Stimulated activated CD4-positive, alpha-beta T cell treated with anti-CD3 and anti-CD28 coated beads, Interleukin-12 subunit alpha, Interleukin-12 subunit beta, amount 100 ng/mL, for 48 hours (primary cell): ENCODE data around the gene PREP.
"Not testable (repeated sequence)": the region's sequence is repeated elsewhere in the genome, so short reads cannot be mapped to it uniquely, and the experiment has no call there.

Experiments used
- DNase-seq, 3 donors: peaks; one replicate each; pipeline ENCODE4 v3.0.0-alpha.2; 2020; ENCODE audit warnings: low read depth in 2 of 3, low spot score in 1 of 3

The PREP gene

DNA sequence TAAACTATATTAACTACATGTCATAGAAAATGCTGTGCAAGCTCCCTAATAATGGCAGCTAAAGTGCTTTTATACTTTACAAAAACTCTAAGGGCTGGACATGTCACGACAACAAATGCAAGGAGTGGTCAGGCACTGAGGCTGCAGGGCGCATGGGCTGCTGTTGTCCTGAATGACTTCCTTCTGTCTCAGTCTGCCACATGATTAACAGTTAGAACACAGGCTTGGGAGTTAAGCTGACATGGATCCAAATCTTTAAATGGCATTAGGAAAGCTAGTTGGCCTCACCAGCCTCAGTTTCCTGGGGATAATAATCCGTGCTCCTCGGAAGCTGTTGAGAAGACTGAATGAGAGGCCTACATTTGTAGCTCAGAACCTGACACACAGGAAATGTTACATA, 57.4 kb downstream of the PREP start:
- DNase-seq: no peak

DNA sequence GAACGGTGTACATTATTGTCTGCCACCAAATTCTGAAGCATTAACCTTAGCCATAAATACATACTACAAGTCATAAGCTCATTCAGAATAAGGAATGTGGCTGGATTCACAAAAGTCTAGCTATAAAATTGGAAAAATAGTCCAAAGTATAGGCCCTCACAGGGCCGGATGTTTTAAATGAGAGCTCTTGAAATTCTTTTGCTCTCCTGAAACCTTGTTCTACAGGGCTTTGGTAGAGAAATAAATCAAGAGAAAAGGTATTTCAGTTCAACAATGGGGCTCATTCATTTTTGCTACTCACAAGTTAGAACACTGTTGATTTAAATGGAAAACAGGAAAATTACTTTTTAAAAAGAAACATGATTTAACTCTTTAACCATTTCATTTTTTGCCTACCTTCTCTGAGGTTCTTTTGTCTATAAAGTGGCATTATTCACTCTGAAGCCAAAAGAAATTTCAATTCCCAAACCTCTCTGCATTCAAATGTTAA, 58.0 kb downstream of the PREP start:
- no peak for DNase-seq

DNA sequence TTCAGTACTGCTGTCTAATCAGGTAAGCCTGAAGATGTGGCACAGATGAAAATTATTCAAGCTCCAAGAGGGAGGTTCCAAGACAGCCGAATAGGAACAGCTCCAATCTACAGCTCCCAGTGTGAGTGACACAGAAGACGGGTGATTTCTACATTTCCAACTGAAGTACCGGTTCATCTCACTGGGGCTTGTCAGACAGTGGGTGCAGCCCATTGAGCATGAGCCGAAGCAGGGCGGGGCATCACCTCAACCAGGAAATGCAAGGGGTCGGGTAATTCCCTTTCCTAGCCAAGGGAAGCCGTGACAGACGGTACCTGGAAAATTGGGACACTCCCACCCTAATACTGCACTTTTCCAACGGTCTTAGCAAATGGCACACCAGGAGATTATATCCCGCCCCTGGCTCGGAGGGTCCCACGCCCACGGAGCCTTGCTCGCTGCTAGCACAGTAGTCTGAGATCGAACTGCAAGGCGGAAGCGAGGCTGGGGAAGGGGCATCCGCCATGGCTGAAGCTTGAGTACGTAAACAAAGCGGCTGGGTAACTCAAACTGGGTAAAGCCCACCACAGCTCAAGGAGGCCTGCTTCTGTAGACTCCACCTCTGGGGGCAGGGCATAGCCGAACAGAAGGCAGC, 64.4 kb downstream of the PREP start:
- DNase-seq: not testable (repeated sequence)

GRCh38 chr6:105336986-105337385, 65.9 kb downstream of the PREP start:
- no peak for DNase-seq

GRCh38 chr6:105332576-105332975, 70.3 kb downstream of the PREP start:
- DNase-seq: no peak

DNA sequence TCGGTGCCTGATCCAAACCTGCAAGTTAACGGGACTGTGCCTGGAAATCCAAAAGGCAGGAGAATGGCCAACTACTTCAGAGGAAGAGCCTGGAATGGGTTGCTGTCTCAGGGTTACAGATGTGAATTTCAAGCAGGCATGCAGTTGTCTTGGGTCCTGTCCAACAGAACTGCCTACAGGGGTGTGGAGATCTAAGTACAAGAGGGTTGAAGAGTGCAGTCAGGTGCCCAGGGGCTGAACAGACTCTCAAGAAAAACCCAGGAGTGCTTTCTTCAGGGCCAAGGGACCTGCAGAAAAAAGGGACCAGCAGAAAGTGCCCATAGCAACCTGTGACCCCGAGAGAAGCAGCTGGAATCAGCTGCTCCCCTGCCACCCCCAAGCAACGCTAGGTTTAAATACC, 71.0 kb downstream of the PREP start:
- no peak for DNase-seq

DNA sequence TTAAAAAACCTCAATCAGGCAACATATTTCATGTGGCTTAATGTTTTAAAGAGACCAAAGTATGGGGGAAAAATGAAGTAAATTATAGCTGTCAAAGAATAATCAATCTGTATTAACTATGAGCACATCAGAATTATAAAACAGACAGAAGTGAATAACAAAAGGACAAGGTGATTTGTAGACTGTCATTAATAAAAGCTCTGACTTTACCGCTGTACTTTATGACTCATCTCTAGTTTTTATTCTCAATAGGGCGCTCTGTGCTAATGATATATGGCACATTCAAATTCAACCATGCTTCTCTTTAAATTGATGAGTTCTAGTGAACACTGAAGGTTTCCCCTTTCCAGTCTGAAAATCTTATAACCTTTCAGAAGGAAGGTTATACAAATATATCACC, 72.0 kb downstream of the PREP start:
- DNase-seq: no peak

DNA sequence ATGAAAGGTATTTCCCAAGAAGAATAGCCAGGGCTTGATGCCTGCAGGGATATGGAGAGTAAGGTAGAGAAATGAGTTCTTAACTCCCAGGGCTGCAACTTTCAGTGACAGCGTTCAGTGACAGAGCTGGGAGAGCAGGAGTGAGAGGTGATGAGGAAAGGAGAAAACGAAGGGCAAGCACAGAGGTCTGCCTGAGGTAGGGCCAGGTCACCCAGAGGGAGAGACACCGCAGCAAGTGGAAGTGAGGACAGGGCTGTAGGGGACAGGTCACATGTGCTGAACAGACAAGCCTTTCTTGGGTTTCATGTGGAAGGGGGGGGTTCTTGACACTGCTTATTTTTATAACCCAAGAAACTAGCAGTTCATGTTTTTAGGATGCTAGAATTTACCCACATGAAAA, 72.5 kb downstream of the PREP start:
- no peak for DNase-seq

DNA sequence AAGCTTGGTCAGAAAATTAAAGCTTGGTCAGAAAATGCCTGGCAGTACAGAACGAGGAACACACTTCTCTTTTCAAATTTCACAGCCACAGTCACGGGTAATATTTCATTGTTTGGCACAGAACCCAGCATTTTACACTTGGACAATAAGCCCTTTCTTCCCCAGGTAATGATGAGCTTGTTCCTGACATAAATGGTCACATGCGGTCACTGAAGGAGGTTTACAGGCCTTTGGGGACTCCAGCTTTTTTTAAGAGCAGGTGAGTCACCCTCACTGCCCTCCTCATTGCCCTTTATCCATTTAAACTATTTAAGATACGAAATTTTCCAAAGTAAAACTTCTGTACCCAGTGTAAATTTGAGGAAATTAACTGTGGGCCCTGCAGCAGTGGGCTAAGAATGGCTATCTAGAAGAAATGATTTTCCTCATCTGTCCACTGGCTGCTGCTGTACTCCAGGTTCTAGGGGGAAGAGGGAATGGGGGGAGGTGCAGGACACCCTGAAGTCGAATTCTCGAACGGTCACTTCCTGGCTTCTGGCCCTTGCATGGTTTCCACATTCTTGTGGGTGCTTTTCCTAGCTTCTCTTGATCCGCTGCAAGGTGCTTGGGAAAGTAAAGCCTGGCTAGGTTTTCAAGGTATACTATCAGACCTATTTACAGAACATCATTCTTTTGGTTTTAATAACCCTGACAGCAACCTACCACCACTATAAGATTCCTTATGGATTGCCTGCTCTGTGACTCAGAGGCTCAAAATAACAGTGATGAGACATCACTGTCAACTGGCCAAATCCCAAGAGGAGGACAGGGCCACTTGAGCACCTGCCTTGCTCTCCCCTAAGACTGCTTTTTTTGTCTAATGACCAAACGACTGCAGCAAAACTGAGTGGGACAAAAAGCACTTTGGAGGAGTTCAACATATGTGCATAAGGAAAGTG, 75.8 kb downstream of the PREP start:
- no peak for DNase-seq

DNA sequence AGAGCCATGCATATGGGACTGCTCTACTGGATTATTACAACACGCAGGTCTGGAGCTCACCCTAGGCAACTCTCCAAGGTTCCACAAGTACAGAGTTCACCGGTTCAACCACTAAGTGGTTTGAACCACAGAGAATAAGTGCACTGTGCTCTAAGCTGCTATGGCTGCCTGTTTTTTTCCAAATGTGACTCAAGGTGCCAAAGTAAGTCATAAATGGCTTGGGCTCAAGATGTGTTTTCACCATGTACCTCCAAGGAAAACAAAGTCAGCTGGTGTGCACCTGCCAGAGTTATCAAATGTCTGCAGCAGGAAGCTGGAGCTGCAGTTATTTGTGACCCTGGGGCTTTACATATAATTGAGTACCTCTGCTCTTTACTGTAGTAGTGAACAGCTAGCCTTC, 76.7 kb downstream of the PREP start:
- no peak for DNase-seq

DNA sequence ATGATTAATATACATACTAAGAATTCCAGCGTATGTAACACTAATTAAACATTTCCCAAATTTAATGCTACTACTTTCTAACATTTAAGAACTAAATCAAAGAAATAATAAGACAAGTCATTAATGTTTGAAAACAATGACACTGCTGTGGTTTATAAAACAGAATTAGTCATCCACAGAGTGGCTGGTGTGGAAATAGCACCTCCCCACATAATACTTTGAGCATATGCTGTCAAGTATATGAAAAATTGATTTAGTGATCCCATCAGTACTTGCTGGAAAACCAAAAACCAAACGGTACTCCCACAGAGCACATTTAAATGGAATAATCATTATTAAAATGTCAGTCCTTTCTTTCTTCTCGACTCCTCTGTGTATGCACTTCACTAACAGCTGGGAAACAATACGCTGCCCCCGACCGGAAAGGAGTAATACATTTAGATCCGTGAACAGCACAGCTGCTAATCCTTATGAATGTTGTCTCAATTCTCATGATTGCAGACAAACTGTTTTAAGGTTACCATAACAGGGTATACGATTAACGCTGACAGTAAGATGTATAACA, 78.4 kb downstream of the PREP start:
- no peak for DNase-seq

- DNase-seq: no peak
These were observed 80.2 kb downstream of the PREP start for GRCh38 chr6:105322499-105323225.

- no peak for DNase-seq
These were observed 81.2 kb downstream of the PREP start for GRCh38 chr6:105321728-105322127.

GRCh38 chr6:105321207-105321606, 81.7 kb downstream of the PREP start:
- no peak for DNase-seq

DNA sequence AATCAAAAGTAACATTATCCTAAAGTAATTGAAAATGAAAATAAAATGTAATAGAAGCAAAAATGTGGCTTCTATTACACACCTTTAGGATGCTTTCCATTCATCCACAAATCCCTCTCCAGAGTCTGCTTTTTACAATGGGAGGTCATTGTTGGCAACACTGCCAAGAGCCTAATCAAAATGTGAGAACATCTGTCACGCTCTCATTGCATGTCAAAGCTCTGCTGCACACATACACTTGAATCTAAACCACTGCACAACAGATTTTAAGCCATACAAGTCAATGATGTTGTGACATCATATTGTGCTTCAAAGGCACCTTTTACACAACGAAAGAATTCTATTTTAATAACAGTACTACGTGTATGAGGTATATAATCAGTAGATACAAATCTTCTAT, 82.1 kb downstream of the PREP start:
- DNase-seq: no peak

GRCh38 chr6:105320271-105320670, 82.6 kb downstream of the PREP start:
- DNase-seq: no peak

DNA sequence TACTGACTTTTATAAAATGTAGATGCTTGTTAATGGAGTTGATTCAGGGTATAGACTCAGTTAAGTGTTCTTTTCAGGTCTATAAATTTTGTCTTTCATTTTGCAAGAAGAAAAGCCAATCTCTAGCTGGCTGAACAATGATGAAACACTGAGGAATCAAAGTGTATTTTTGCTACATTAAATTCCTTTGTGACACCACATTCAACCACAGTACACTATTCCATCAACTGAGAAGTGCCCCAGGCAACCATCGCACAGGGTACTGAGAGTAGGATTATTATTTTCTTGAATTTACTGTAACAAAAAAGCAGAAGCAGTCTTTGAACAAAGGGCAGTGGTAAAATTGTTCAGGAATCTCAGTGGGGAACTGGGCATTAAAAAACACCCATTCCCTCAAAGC, 83.6 kb downstream of the PREP start:
- no peak for DNase-seq

GRCh38 chr6:105318660-105319059, 84.2 kb downstream of the PREP start:
- no peak for DNase-seq

DNA sequence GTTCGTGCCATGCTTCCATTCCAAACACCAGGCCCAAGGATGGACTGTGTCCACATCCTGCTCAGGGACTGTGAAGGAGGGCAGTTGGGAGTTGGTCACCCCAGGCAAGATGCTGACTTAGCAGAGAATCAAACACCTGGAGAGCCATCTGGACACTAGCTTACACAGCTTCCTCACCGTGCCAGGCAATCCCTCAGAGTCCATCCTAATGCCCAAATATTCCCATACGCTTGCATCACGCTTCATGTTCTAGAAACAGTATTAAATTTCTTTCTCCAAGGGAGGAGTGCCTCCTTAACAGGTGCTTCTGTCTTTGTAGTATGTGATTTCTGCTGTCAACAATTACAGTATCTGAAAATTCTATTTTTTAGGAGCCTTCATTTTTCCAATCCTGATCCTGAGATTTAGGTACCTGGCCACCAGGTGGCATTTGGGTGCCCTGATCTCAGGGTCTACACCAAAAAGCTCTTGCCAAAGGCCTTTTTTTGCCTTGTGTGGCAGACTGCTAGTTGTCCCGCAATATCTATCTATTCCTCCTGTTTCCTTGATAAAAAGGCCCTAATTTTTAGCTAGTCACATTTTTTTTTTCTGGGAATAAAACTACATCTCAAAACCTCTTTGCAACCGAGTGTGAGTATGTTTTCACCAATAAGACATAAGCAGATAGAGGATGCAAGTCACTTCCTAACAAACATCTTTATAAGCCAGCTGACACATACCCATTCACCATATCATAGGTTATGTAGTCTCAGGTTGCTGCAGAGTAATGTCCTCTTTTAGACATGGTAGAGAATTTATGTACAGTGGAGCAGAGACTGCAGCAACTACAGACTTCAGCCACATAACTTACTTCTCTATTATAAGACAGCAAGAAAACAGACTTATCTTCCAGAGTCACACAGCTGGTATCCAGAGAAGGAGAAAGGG, 85.0 kb downstream of the PREP start:
- no peak for DNase-seq

DNA sequence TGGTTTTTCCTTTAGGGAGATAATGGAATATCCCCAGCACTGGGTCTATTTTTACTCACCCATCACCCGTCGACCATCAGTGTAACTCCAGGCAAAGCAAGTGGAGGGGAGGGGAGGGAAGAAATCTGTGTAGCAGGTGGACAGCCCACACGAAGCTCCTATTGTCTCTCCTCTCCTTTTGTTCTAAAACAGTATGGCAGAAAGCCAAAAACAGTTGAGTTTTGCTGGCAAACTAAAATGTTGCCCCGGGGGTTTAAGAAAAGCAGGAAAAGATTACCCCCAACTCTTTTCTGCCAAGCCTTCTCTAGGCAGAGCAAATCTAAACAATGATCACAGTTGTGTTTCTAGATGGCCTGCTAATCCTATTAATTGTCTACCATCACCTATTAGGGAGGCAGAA, 89.7 kb downstream of the PREP start:
- no peak for DNase-seq
